Fibroblast of skin of abdomen (primary cell): ENCODE data around the gene KHDRBS2. TPM values are rescaled to one million over a fixed set of nuclear protein-coding genes. Genes with fewer than 3 reads are reported as not detected.

Experiments used
- DNase-seq: peaks from one replicate; pipeline ENCODE4 v3.0.0-alpha.2; 2013
- polyA plus RNA-seq, 2 experiments: library from polyadenylated mRNA; unstranded; fragments of 120-200 nt; gene quantifications; one replicate each; pipeline ENCODE4 v1.2.1, GENCODE V29; 2013; ENCODE audit not compliant: insufficient read length in 2 of 2

The KHDRBS2 gene
- polyA plus RNA-seq (2013, experiment 1 of 2; ENCODE audit: insufficient read length) = not detected
- polyA plus RNA-seq (2013, experiment 2 of 2; ENCODE audit: insufficient read length) = not detected

DNA sequence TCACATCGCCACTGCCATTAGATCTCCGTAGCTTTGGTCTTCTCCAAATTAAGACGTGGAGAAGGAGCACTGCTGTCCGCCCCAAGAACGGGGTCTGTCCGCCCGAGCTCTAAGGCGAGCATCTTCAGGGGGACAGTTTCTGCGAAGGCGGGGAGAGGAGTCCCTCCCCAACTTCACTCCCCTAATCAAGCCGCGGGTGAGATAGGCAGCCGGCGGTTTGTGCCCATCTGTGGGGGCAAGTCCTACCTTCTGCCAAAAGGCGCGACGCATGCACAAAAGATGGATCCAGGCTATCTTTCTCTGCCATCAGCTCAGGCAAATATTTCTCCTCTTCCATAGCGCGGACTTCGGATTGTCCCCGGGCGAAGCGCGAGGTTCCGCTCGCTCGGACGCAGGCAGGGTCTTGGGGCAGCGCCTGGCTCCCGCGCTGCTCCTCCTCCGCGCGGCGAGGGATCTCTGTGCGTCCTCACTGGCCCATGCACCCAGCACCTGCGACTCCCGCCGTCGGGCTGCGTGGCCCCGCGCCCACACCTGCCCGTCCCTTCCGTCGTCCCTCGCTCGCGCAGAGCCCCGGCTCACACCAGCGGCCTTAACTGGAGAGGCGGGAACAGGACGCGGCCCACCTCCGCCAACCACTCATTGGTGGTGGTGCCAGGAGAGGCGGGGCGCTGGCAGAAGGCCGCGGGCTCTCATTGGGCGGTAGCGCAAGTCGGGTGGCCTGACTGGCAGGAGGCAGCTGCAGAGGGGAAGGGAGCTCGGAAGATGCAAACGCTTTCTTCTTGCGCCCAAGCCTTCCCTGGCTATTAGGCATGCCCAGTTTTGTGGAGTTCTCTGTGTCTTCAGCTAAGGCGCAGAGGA lies at the start of gene KHDRBS2:
KHDRBS2 (minus strand) TSS at position 614 of the 858 bp plus-strand sequence.
- no peak for DNase-seq

DNA sequence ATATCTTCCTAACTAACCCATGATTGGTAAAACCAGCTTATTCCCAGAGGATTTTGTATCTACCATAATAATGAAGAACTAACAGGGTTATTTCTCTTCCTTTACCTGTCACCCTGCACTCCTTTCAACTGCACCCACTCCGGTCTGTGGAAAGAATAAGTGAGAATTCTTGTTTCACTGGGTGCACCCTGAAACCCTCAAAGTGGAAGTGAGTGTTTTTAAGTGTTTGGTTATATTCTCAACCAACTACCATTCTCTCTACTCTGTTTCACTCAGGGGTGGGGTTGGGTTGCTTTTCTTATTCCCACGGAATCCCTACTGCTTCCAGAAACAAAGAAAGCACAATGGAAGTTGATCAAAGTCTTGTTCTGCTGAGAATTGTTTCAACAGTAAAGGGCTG lies 42.6 kb upstream of the KHDRBS2 start:
- no peak for DNase-seq

DNA sequence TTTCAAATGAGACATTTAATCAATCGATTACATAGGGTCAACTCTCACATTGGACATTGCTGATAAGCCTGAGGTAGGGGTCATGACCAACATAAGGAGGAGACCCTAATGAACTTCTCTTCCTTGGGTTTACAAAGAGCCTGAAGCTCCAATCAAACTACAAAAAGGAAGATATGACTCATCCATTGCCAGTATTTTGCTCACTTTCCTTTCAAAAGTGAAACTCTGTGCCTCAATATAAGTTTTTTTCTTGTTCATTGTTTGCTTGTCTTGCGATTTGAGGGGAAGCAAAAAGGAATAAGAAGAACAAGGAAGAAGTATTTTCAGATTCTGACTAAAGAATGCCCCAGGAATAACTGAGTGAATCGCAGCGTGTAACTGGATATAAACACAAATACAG lies 38.8 kb upstream of the KHDRBS2 start:
- DNase-seq = no peak

DNA sequence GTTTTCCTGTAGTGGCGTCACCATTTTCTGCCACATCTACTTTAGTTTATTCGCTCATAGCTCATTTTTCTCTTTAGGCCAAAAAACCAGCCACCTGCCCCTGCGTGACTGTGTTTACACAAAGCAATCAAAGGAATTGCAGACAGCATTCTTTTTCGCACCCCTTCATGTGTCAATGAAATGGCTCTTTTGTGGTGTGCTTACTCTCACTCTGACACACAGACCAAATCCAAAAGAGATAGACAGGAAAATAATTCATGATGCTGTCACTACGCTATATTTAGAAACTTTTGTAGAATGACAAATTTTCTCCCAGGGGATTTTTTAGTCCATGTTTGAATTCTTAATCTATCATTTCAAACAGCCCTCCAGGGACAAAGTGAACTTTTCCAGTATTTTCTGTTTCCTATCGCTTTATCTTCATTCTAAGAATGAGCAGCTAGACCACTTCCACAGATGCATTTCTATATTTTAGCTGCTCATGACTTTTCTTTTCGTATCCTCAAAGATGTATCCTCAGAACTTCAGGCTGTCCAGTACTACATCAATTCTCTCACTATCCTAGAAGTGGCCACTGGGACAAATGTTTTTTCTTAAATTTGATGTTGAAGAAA lies 37.9 kb upstream of the KHDRBS2 start:
- DNase-seq = no peak

DNA sequence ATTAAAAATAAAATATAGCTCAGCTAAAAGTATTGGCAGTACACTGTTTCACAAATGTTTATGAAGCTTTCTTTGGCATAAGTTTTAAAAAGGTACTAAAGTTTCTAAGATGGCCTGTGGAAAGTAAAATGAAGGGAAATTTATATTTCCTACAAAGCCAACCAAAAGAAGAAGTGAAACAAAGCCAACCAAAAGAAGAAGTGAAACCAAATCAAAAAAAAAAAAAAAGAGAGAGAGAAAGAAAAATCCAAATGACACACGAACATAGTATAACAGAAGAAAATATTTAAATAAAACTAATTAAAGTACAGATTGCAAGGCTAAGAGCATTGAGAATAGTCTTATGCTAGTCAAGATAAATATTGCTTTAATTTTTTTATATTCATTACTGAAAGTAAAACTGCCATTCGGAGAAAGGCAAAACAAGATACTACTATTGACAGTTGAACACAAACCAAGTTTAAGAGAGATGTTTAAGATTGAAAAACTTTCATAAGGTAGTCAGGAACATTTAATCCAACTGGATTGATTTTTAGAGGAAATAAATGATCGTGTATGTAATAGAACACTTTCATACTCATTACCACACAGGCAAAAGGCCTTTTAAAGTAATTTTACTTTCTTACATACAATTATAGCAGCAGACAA lies 12.8 kb upstream of the KHDRBS2 start:
- DNase-seq = no peak

DNA sequence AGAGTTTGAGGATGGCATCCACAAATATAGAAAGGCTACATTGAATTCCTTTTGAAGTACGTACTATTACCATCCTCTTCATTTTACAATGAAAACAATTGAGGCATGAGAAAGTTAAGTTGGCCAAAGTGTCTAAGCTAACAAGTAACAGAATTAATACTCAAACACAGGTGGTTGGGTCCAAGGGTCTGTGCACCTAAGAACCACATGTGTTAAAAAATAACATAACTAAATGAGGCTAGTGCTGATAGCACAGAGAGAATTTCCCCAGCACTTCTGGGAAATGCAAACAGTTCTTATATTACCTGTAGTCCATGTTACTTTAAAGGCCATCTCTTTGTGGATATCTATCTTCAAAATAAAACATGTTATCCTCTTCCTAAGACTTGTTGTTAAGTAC lies 10.5 kb upstream of the KHDRBS2 start:
- DNase-seq = no peak

DNA sequence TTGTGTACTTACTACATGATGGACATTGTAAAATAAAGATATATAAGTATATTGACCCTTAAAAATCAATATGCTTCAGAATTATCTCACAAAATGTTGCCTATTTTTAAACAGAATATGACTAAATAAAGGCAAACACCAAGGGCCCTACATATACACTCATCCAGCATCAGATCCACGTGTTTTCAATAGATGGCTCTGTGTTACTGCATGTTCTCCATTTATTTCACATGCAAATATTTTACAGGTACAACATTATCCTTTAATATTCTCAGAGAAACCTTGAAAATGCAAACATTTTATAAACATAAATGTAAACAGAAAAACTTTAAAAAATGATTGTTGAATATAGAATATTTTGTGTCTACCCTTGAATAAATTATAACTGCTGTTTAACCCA lies 2.9 kb upstream of the KHDRBS2 start:
- no peak for DNase-seq

DNA sequence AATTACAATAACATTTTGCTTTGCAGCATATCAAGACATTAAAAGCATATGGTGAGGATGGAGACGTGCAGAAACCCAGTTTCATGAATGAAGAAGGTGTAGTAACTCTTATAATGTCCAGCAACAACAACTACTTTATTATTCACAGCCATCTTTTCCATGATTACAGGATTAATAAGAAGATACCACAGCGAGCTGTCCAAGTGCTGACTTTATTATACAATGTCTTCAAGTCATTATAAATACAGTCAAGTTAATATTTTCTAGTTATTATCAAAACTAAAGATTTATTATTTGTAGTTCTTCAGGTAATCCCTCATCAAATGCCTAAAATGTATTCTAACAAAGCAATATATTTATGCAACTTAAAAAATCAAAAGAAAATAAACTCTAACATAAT lies 2.5 kb upstream of the KHDRBS2 start:
- DNase-seq = no peak

DNA sequence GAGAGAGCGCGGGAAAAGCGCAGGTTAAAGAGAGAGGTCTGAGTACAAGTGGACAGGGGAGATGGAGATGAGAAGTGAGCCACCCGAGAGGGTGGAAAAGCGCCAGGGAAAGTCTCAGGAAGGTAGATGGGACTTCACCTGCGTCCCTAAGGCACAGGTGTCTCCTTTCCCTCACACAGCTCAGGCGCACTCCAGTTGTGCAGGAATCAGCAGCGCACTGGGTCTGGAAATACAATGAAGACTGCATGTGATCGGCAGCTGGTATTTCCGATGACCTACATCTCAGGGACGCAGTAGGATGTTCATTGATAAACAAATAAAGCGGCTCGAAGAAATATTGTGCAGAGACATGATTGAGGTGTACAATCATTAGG lies 432 bp upstream of the KHDRBS2 start:
- DNase-seq = no peak

DNA sequence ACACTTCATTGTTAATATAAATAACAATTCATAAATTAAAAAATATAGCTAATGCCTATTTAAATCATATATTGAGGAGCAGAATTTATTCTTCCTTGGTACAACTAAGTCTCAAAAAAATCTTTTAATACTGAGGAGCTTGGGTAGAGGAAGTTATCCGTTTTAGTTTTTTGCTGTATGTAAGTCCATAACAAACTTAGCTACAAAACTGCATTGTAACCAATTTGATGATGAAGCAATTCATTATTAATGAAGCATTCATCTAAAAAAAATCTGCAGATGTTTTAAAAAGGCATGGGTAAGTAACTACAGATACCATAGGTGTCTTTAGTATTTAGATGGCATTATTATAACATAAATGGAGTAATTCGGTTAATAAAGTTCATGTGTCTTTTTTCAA lies 1.3 kb downstream of the KHDRBS2 start:
- DNase-seq = no peak

DNA sequence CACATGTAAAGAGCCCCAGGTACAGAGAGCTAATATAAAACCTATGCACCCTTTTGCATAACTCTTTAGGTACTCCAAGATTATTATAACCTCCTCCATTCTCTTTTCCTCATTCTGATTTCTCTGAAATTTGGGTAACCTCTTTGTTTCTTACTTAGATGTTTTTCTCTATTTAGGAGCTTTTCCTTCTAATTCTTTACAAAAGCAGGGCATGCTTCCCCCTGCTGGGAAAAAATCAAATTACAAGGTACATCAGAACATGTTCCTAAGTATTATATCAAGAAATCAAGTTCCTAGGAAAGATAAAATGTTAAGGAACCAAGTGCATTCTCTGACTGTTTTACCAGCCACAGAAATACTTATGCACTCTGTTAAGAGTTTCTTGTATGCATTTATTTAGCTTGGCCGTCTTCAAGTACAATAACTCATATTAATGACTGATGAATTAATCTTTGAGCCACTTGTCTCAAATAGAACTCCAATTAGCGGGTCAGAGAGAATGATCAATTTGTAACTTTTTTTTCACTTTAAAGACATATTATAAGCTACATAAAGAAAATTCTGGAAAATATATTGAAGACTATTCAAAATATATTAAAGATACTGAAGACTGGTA lies 2.1 kb downstream of the KHDRBS2 start:
- DNase-seq = no peak

DNA sequence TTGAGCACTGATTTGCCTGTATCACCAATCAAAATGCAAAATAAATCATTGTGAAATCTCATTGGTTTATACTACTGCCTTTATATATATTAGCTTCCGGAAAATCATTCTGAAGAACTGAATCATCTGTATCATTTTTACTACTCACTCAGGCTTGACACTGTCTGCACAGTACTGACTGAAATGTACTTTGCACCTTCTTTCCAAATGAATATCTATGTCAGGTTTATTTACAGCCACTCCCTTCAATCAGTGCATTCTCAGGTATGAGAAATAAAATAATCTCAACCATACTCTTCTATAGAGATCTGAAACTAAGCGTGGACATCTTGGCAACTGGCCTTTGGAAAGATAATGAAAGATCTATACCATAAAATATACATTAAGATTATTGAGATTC lies 2.7 kb downstream of the KHDRBS2 start:
- DNase-seq = no peak

DNA sequence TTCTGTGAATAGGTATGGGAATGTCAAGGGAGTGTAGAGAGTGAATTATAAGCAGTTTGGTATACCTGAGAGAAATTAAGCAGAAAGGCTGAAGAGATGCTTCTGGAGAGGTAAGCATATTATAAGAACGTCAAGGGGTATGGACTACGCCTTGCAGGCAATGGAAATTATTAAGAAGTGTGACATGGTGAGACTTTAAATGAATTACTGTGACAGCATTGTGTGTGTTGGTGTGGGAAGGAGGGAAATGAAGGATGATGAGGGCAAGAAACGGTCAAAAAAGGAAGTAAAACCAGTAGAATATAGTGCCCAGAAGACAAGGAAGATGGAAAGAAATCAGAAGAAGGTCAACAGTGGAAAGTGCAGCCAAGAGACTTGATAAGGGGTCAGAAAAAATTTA lies 5.9 kb downstream of the KHDRBS2 start:
- DNase-seq = no peak

DNA sequence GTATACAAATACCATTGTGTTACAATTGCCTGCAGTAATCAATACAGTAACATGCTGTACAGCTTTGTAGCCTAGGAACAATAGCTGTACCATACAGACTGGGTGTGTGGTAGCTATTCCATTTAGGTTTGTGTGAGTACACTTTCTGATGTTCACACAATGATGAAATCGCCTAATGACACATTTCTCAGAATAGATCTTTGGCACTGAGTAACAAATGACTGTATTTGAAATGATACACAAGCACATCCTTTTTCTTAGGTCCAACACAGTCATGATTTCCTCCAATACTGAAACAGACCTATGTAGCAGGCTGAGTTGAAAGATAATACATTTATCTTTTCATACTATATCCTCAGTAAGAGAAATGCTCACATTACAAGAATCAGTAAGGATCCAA lies 13.9 kb downstream of the KHDRBS2 start:
- no peak for DNase-seq

DNA sequence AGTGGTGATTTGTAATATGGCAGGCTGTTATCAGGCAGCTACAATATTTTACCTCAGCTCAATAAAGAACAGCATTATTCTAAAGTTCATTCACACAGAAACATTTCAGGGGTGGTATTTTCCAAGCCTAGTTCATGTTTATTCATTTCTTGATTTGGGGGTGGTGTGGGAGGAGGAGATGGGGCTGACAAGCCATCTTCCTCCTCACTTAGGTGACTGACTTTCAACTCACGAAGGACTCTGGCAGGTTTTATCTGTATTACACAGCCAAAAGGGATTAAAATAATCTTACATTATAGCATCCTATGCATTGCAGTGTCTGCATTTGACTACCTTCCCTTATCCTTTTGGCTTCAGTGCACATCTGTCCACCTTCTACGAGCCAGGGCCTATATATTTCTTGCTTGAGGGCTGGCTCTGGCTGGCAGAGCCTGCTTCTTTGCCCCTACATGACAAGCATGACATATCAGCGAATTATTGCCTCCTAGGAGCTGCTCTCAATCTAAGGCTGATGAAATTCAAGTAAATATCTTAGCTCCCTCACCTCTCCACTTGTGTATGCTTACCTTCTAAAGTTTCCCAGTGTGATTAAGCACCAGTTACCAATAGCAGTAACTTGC lies 20.0 kb downstream of the KHDRBS2 start:
- no peak for DNase-seq

DNA sequence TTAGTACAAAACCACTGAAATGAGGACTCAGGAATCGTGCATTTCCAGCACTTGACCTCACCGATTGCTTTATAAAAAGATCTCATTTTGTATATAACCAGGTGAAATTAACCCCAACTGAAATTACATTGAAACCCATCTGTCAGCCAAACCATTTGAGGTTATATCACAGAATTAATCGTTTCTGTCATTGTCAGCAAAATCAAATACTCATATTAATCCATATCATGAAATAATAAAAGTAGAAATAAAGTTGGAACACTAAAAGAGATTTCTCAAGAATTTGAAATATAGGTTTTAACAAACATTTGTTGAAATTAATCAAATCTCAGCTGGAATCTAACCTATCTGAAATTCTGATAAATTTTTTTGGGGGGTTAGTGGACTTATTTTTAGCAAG lies 23.7 kb downstream of the KHDRBS2 start:
- DNase-seq = no peak

DNA sequence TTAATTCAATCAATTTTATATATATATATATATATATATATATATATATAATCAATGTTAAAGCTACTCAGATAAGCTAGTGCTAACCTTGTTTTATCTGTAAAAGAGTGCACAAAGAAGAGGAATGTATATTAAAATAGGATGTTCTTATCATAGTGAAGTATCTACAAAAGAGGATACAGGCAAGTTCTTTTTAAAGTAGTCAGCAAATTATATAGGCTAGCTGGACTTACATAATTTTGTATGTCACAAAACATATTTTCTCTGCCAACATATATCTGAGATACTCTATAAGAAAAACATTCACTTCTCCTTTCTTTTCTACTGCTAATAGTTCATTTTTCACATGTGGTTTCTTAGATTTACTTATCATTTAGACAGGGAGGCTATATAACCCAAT lies 39.9 kb downstream of the KHDRBS2 start:
- no peak for DNase-seq

DNA sequence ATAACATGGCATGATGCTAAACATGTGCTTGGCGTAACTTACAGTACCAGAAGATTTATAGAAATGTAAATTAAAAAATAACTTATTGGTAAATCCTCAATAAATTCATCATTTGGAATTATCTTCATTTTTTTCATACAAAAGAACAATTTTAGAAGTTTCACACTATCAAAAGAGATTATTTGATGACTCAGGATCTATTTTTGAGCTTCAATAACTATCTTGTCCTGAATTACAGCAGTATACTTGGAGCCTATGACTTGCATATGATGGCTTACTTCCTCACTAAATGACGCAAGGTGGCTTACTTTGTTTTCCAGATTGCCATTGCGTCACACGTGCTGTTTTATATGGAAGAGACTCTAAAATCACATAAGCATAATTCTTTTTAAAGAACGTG lies 49.2 kb downstream of the KHDRBS2 start:
- no peak for DNase-seq

DNA sequence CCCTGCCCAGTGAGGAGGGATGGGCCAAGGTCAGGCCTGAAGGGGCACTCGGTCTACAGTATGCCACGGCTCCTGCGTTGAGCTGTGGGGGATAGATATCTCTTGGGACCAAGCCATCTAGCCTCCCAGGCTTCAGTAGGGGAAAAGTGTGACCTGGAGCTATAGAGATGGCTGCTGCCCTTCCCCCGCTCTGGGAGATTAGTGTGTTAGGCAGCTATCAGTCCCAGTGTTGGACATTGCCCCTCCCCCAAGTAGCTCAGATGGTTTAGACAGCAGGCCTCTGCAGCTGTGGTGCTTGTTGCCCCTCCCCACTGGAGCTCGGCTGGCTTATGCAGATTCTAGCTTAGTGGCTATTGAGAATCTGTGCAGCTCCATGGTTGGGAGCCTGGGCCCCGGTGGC lies 56.8 kb downstream of the KHDRBS2 start:
- no peak for DNase-seq

DNA sequence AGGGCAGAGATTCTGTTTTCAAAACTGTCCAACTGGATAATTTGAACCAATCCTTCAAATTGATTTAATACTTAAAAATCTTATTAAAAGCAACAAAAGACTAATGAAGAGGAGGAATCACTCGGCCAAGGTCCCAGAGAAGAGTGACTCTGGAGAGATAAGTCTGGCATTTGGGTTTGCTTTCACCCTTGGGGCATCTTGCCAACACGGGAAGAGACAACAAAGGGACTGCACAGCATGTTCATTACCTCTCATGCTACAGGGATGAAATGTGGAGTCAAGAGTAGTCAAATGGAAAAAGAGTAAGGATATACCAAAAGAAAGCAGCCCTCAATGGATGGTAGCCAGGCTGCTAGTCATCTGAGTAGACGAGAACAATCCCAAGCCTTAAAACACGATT lies 68.2 kb downstream of the KHDRBS2 start:
- no peak for DNase-seq

DNA sequence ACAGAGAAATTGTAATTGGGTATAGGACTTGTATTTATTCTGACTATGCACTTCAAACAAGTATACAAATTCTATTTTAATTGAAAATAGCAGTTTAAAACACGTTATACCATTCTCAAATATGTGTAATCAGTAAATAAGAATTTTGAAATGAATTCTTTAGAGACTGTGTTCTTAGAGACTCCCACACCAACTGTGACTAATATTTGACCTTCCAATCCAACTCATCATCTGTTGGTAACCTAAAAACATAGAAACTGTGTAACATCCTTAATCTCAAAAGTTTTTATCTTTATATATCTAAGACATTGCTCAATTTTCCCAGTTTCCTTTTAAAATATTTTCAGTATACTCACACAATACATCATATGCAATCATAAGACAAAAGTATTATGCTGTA lies 83.9 kb downstream of the KHDRBS2 start:
- no peak for DNase-seq

DNA sequence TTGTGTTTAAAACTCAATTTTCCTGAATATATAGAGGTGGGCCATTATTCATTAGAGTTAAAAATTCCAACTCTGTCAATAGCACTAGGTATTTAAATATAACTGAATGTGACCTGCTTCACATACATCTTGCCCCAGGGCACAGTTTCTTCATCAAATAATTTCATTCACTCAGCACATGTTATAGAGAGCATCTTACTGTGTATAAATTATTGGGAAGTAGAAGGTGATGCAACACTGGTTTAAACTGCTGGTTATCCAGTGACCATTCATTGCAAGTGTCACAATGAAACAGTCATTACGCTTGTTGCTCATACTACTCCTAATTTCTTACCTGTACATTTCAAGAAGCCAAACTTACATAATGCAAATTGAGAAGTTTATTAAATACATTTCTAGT lies 93.4 kb downstream of the KHDRBS2 start:
- no peak for DNase-seq

DNA sequence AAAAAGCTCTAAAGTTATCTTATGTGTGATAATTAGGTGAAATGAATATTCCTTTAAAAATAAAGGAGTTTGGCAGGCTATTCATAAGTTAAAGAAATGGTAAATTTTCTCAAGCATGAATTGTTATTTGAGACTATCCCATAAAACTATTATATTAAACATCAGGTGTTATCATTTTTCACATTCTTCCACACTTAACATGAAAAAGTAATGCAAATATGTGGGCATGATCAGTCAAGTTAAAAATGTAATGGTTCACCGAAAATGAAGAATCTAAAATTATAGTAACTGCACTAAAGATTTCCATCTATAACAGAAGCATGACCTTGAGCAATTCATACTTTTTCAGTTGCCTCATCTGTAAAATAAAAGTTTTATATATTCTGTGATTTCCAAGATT lies 110.8 kb downstream of the KHDRBS2 start:
- DNase-seq = no peak
